Stimulated activated CD8-positive, alpha-beta memory T cell treated with anti-CD3 and anti-CD28 coated beads, Interleukin-4, amount 100 ng/mL, for 4 hours (primary cell): ENCODE results near the gene DPP9.
"Not testable (repeated sequence)": the region's sequence is repeated elsewhere in the genome, so short reads cannot be mapped to it uniquely, and the experiment has no call there.

Experiments used
- DNase-seq, 2 donors: peaks; one replicate each; pipeline ENCODE4 v3.0.0-alpha.2; 2020; ENCODE audit warnings: low read depth in 2 of 2, low spot score in 1 of 2

Gene DPP9

DNA sequence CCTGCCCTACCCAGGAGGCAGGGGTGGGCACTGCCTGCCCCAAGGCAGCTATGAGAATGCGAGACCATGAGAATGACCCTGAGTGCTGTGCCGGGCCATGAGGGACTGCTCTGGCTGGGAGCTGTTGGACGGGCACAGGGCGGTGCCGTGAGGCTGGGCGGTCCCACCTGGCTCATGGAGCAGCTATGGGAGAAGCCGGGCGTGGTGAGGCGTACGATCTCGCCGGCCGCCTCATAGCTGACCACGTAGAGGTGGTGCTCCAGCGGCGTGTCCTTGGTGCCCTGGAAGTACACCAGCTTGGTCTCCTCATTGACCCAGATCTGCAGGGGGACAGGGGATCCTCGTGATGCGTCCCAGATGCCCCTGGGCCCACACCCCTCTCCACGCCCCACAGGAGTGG is 34.2 kb downstream of the DPP9 start:
- DNase-seq: no peak

- no peak for DNase-seq
Measured at GRCh38 chr19:4688587-4688986, 35.1 kb downstream of the DPP9 start.

GRCh38 chr19:4687396-4687795 is 36.2 kb downstream of the DPP9 start:
- DNase-seq: no peak

DNA sequence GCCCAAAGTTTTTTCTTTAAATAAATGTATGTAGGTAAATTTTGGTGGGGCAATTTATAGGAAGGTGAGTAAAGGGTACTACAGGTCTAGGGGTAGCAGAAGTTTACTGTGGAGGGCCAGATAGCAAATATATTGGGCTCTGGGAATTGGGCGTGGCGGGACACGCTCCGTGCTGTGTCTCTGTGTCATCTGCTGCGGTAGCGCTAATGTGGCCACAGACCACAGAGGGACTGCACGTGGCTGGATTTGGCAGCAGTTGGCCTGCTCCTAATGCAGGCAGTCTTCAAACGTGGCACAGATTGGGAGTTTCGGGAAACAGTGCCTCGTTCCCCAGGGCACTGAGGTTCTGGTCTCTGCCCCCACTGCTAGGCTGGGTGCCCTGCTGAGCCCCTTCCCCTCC is 36.9 kb downstream of the DPP9 start:
- no peak for DNase-seq

DNA sequence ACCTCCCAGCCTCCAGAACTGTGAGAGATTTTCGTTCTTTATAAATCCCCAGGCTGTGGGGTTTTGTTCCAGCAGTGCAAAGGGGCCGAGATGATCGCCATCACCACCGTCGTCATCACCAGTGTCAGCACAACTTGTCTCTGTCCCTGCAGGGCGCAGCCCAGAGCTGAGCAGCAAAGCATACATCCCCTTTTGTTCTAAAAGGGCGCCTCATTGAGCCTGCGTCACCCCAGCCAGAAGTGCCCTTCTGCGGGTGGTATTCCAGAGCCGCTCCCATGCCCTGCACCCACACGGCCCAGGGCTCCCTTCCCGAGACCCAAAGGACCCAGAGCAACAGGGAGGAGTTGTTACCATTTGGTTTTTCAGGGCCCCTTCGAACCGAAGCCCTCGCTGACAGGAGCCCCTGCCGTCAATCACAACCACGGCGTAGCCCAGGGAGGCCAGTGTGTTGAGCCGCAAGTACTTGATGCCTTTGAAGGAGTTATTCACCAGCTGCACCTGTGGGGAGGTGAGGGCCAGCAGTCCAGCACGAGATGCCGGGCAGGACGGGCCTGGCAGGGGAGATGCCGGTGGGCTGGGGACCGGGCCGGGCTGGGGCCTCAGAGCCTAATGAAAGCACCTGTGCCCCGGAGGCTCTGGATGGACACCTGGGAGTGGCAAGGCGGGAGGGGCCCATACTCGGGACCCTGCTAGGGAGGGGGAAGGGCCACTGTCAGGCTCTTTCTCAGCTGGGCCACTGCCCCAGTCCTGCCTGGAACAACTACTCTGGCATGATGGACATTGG is 39.1 kb downstream of the DPP9 start:
- DNase-seq: no peak

DNA sequence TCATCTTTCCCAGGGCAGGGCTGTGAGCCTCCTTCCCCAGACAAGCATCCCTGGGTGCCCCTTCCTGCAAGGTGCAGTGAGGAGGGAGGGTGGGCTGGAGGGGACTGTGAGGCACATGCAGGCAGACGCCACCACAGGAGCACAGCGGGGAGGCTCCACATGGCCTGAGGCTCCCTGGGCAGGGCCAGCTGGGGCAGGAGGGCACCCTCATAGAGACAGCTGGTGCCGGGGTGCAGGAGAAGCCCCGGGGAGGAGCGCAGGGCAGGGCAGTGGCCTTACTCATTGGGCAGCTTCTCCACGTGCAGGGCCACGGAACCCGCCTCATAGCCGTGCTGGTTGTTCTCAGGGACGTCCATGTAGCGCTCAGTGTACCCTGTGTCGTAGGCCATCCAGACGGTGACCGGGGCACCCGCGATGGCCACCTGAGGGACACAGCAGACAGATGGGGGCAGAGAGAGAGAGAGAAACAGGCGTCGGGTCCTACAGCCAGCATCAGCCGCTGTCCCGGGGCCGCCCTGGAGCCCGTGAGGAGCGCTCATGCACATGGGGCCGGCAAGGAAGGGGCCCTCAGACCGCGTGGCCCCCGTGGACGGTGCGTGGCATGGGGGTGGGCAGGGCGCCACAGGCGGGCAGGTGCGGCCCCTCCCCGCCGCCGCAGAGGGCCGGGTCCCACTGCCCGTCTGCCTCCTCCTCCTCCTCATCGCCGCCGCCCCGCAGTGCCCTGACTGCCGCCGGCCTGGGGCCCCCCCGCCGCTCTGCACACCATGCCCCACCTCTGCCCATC is 41.0 kb downstream of the DPP9 start:
- DNase-seq: no peak

GRCh38 chr19:4680021-4680420 is 43.6 kb downstream of the DPP9 start:
- not testable (repeated sequence) for DNase-seq

DNA sequence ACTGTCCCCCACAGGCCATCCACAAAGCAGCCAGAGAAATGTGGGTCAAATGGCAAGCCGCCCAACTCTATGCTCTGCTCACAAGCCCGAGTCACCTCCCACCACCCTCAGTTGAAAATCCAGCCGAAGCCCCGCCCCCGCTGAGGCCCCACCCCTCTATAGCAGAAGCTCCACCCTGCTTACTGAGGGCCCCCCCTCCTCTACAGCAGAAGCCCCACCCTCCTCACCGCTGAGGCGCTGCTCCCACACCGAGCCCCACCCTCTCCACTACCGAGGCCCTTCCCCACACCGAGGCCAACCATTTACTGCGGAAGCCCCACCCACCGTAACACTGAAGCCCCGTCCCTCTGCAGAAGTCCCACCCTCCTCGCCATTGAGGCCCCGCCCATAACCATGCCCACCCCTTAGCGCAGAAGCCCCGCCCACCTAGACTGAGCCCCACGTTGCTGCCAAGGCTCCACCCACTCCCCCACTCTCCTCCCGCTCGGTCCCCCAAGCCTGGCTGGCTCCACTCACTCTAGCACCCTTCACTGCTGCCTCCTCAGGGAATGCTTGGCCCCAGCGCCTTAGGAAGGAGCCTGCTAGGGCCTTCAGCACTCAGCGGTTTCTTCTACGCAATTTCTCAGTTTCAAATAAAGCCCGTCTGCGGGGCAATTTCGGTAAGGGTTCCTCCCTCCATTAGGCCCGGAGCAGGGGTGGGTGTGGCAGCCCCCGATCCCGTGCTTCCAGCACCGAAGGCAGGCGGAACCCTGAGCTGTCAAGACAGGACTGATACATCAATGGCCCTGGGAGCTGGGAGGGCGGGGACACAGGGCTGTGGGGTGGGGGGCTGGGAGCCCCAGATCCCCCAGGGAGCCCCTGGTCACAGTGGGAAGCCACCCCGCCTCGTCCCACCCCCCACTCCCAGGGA is 44.5 kb downstream of the DPP9 start:
- DNase-seq: no peak

- no peak for DNase-seq
Measured at GRCh38 chr19:4676955-4677731, 46.5 kb downstream of the DPP9 start.

GRCh38 chr19:4675346-4675745 is 48.3 kb downstream of the DPP9 start:
- DNase-seq: no peak

DNA sequence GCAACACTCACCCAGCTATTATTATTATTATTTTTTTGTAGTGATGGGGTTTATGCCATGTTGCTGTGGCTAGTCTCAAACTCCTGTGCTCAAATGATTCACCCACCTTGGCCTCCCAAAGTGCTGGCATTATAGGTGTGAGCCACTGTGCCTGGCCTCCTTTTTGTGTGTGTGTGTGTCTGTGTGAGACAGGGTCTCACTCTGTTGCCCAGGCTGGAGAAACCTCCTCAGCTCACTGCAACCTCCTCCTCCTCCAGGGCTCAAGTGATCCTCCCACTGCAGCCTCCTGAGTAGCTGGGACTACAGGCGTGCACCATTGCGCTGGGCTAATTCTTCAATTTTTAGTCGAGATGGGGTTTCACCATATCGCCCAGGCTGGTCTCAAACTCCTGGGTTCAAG is 49.9 kb downstream of the DPP9 start:
- no peak for DNase-seq

GRCh38 chr19:4673216-4673615 is 50.4 kb downstream of the DPP9 start:
- DNase-seq: no peak

- no peak for DNase-seq
Measured at GRCh38 chr19:4671185-4671851, 52.3 kb downstream of the DPP9 start.

DNA sequence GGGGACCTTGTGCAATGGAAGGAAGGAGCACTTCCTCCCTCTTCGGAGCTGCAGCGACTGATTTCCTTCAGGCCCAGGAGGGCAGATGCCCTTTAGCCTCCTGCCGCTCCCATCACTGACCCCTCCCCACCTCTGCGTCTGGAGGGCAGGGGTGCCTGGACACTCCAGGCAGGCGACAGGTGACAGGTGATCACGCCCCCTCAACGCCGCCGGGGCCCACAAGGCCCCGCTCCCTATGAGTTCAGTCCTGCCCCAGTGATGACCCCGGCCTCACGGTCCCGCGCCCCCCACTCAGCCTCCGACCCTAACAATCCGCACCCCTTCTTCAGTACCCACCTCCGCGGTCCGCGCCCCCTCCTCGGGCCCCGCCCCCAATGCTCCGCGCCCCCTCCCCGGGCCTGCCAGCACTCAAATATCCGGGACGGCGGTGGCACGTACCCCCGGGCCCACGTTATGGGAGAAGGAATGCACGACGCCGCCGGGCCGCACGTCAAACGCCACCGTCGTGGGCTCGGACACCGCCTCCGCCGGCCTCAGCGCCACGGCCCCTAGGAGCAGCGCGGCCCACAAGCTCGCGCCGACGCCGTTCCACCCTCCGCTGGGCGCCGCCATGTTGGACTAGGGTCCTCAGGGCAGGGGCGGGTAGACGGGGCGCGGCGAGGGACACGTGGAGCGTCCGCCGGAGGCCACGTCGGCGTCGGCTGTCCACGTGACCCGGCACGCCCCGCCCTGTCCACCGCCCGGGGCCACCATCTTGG is 53.7 kb downstream of the DPP9 start, which contains the start of gene MYDGF:
Gene MYDGF, minus strand, starts transcription at position 620 of the 758 bp plus-strand sequence. Its CDS starts 8 bp downstream, at position 612.
- DNase-seq: peak; percentile 84 to 88

DNA sequence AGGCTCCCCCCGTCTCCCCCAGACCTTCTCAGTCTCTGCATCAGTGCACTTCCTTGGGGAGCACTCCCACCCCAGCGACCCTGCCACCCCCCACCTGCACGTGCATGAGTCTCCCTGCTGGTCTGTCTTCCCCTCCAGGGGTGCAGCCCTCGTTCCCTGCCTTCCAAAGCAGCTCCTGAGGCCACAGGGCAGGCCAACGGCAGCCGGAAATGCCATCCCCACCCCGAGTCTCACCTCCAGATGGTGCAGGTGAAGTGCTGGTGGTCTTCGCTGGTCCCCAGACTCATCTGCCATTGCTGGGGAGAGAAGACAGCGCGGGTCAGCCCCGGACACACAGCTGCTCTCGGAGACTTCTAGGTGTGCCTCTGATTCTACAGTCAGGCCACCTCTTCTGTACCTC is 59.0 kb downstream of the DPP9 start:
- DNase-seq: no peak

- no peak for DNase-seq
Measured at GRCh38 chr19:4662812-4663211, 60.8 kb downstream of the DPP9 start.

- DNase-seq: no peak
Measured at GRCh38 chr19:4662020-4662695, 61.5 kb downstream of the DPP9 start.

GRCh38 chr19:4660993-4661392 is 62.6 kb downstream of the DPP9 start:
- DNase-seq: no peak
